Measurements from ENCODE around the gene CATSPER1. TPM values are rescaled to one million over a fixed set of nuclear protein-coding genes. Genes with fewer than 3 reads are reported as not detected.

The CATSPER1 gene
- total and polyA plus RNA-seq, 2 of the 13 experiments (the other 11 are each of a cell fraction or from before 2014, with no cell fraction given) = 0.17 TPM; not detected in 1

DNA sequence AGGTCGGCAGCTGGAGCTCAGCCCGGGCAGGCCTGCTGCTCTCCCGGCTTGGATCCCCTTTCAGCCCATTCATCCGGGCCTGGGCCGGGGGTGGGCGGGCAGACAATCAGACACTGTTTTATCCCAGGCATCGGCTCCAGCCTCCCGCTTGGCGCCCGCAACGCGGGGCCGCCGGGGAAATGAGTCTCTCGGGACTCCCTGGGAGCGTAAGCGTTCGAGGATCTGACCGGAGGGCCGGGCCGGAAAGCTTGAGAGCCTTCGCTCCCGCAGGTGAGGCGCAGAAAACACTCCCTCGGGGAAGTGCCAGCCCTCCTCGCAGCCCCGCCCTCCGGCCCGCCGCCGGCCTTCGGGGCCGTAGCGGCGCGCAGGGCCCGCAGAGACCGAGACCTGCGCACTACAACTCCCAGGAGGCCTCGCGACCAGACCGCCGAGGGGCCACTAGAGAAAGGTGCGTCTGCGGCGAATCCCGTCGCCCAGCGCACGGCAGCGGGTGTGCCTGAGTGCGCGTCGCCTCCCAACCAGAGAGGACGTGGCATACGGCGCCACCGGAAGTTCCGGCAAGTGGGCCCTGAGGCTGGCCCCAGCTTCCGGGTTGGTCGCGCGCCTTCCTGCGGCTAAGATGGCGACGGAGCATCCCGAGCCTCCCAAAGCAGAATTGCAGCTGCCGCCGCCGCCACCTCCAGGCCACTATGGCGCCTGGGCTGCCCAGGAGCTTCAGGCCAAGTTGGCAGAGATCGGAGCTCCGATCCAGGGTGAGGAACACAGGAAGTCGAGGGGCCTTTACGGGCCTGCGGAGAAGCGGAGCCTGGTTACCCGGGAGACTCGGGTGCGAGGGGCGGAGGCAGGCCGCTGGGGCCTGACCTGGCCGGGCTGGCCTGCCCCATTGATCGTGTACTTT lies 25.7 kb upstream of the CATSPER1 start, which contains the start of gene SF3B2 (continued):
- TF ChIP-seq PPARG (CRISPR knock-in tag; conservative IDR thresholded peaks at IDR 0.05) (no peak), BATF2 (CRISPR knock-in tag; IDR thresholded peaks at IDR 0.05) (no peak), ZNF235 (CRISPR knock-in tag; IDR thresholded peaks at IDR 0.05; ENCODE audit: borderline replicate concordance) (no peak), SMARCE1 (IDR thresholded peaks at IDR 0.05; ENCODE audit: borderline replicate concordance) (no peak), HOXA7 (CRISPR knock-in tag; IDR thresholded peaks at IDR 0.05) (no peak), DMAP1 (CRISPR knock-in tag; IDR thresholded peaks at IDR 0.05) (peak; percentile 97), KDM3A (CRISPR knock-in tag; IDR thresholded peaks at IDR 0.05; ENCODE audit: low read depth) (peak; percentile 76; the same call in 1 of the 2 replicates), HIVEP1 (CRISPR knock-in tag; IDR thresholded peaks at IDR 0.05) (no peak), ZNF264 (CRISPR knock-in tag; IDR thresholded peaks at IDR 0.05) (peak; percentile 68), RELA (CRISPR knock-in tag; IDR thresholded peaks at IDR 0.05) (peak; percentile 34; the same call in 1 of the 2 replicates), PAWR (CRISPR knock-in tag; IDR thresholded peaks at IDR 0.05; ENCODE audit: borderline replicate concordance) (no peak), ZNF543 (CRISPR knock-in tag; IDR thresholded peaks at IDR 0.05) (no peak), ZBTB42 (CRISPR knock-in tag; IDR thresholded peaks at IDR 0.05) (no peak; the same call in none of the 2 replicates), ZNF468 (CRISPR knock-in tag; IDR thresholded peaks at IDR 0.05) (no peak), KDM1A (CRISPR knock-in tag; IDR thresholded peaks at IDR 0.05) (0 out of 2 replicates have a peak, but pooled peaks have one; percentile 22), CREM (IDR thresholded peaks at IDR 0.05) (peak; percentile 94), CREM (CRISPR knock-in tag; IDR thresholded peaks at IDR 0.05) (0 out of 2 replicates have a peak, but pooled peaks have one; percentile 26), DMTF1 (CRISPR knock-in tag; IDR thresholded peaks at IDR 0.05) (peak; percentile 26; the same call in 1 of the 2 replicates), POGZ (CRISPR knock-in tag; IDR thresholded peaks at IDR 0.05) (no peak), ZNF331 (CRISPR knock-in tag; IDR thresholded peaks at IDR 0.05) (peak; percentile 49; the same call in 1 of the 2 replicates), FUBP1 (CRISPR knock-in tag; IDR thresholded peaks at IDR 0.05; ENCODE audit: borderline replicate concordance) (no peak), ZNF879 (CRISPR knock-in tag; IDR thresholded peaks at IDR 0.05) (peak; percentile 75; the same call in 1 of the 2 replicates), ZNF605 (CRISPR knock-in tag; IDR thresholded peaks at IDR 0.05) (peak; percentile 97)
- TF ChIP-seq, protein P1, sequence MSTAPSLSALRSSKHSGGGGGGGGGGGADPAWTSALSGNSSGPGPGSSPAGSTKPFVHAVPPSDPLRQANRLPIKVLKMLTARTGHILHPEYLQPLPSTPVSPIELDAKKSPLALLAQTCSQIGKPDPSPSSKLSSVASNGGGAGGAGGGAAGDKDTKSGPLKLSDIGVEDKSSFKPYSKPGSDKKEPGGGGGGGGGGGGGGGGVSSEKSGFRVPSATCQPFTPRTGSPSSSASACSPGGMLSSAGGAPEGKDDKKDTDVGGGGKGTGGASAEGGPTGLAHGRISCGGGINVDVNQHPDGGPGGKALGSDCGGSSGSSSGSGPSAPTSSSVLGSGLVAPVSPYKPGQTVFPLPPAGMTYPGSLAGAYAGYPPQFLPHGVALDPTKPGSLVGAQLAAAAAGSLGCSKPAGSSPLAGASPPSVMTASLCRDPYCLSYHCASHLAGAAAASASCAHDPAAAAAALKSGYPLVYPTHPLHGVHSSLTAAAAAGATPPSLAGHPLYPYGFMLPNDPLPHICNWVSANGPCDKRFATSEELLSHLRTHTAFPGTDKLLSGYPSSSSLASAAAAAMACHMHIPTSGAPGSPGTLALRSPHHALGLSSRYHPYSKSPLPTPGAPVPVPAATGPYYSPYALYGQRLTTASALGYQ (CRISPR knock-in tag; IDR thresholded peaks at IDR 0.05) = peak; percentile 38; the same call in 1 of the 2 replicates
